Measurements from ENCODE around the gene RBM4.
A peak's percentile ranks its signal among the peaks of the same experiment; 100 is the strongest.

Gene RBM4

DNA sequence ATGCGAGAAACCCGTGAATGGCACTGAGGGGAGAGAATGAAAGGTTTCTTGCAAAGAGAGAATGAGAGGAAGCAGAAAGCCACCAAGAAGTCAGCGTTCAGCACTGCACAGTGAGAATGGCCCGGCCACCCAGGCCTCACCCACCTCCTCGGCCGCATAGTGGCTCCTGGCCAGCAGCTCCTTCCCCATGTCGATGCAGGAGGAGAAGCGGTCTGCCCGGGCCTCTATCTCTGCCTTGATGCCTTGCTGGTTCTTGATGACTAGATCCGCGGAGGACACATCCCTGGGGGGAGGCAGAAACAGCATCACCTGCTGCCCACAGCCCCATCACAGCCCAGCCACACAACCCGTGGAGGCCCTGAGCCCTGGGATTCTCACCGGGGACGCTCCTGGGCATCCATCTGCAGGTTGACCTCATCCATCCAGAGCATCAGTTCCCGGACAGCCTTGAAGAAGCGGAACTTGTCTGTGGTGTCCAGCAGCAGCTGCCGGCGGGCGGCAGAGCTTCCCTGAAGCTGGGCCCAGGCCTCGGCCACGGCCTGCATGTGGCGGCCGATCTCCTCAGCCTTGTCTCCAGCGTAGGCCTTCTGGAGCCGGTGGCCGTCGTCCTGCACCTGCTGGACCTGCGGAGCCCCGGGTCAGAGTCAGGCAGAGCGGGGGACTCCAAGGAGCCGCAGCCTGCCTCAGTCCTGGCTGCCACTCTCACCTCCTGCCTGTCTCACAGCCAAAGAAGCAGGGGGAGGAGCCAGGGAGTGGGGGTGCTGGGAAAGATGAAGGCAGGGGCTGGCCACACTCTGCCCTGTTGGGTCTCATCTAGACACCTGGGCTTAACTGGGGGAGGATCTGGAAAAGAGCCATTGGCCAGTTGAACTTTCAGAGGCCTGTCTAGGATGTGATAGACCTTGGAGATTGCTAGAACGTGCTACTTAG, 51.4 kb downstream of the RBM4 start:
- DNase-seq (ENCODE audit: low read depth): no peak

DNA sequence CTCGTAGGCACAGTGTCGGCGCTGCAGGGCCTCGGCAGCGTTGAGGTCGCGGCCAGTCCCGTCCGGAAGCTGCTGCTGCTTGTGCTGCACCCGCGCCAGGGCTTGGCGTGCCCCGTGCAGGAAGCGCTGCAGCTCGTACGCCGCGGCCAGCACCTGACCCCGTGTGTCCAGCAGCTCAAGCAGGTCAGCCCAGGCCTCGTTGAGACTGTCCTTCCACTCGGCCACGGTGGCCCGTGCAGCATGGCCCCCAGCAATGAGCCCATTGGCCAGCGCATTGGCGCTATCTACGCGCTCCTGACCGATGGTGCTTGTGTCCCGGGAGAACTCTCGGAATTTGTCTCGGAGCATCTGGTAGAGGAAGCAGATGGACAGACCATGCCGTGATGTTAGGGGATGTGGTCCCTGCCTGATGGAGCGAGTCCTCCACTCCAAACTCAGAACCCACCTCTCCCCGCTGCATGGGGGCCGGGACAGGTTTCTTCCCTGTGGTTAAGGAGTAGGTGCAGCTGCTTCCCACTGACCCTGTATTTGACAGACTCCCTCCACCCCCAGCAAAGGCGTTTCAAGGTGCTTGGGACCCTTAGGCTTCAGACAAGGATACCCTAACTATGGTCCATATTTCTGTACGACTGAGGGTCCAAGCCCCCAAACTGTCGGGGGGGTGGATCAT, 52.9 kb downstream of the RBM4 start:
- no peak for DNase-seq (ENCODE audit: low read depth)

DNA sequence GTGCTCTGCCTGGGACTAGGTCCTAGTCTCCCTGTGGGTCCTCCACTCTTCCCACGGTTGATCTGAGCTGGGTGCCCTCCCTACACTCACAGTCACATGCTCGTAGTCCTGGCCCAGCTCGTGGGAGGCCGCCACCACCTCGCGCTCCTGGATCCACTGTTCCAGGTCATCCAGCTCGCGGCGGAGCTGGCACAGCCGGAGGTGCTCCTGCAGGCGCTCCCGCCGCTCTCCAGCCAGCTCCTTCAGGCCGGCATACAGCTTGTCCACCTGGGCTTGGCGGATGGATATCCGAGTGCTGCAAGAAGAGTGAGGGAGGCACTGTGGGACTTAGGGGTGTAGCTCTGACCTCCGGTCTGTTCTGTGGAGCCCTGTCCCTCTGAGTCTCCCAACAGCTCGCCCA, 53.9 kb downstream of the RBM4 start:
- DNase-seq (ENCODE audit: low read depth): no peak

DNA sequence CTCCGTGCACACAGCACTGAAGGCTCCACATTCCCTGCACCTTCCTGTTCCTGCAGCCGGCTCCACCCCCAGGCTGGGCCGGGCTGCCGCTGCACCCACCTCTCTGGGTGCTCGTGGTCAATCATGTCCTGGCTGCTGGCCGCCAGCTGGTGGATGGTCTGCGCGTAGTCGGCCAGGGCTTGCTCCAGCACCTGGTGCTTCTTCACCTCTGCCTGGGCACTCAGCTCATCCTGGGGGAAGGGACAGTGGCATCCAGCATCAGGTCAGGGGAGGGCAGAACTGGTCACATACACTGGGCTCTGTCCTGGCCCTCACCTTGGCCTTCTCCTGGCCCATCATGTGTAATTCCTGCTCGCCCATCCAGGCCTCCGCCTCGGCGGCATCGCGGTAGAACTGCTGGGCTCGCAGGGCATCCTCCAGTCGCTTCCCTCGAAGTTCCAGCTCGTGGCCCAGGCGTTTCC, 54.4 kb downstream of the RBM4 start:
- no peak for DNase-seq (ENCODE audit: low read depth)

DNA sequence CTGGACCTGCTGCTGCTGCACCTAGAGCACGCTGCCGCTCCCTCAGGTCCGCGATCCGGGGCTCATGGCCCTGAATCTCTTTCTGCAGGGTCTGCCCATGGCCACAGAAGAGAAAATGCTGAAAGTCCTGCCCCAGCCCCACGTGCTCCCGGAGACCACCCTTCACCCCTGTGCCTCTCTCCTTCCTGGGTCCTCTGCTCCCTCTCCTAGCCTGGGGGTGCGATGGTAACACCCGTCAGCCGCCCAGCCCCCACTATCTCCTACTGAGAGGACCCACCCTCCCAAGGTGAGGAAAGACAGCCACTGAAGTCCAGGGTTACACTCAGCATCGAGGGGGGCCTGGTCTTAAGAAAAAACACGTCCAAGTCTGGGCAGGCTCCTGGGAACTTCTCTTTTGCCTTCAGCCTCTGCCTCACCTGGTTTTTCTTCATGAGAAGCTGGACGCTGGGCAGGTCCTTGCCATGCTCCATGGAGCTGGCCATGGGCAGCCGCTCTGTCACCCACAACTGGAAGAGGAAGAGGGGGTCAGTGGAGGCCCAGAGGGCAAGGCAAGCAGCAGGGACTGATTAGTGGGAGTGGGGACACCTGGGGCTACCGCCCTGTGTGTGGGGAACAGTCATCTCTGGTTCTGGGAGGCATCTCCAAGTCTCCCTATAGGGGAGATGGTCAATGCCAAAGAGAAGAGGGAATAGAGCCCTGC, 55.0 kb downstream of the RBM4 start:
- no peak for DNase-seq (ENCODE audit: low read depth)

DNA sequence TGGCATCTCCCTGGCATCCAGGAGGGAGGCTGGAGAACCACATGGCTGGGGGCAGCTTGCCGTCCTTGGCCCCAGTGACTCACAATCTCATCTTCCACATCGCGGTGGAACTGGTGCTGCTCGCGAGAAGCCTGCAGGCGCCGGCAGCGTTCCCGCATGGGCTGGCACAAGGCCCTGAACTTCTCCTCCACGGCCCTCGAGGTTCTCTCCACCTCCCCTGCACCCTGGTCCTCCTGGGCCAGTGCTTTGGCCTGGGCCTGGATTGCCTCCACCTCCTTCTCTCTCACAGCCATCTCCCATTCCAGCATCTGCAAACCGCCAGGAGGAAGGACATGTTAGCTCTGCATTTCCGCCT, 55.5 kb downstream of the RBM4 start:
- no peak for DNase-seq (ENCODE audit: low read depth)

DNA sequence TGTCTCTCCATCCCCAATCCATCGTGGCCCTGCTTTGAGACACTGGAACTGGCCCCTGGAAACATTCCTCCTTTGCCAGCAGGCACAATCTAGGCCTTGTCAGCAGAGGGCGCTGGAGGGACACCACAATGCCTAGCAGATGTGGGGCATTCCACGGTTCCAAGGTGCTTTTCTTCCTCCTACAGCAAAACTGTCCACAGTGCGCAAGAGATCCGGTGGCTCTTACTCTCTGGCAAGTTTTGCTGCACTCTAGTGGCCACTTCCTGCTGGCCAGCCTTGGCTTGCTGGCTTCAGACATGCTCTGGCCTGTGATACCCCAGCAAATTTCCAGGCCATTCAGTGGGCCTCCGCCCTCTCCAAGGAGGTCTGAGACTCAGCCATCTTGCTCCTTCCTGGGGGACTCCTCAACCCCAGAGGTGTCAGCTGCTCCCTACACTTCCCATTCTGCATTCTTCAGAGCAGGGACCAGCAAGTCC, 56.3 kb downstream of the RBM4 start:
- peak; percentile 97 for DNase-seq (ENCODE audit: low read depth)
